ENCODE results near the gene AAMDC.

DNA sequence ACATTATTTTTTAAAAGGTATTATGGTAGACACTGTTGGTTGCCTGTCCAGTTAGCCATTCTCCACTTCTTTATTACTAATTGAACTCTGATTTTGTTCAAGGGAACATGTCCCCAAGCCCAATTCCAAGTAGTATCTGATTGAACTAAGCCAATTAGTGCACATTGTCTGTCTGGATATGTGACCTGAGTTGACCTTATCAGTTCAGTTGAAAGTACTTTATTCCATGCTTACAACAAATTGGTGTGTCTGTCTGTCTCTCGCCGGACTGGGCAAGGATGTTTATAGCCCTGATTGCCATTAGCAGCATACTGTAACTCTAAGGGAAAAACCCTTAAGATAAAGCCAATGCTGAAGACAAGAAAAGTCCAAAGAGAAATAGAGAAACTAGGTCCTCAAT, 87.9 kb downstream of the AAMDC start:
- TF ChIP-seq POLR2AphosphoS5 (IDR thresholded peaks at IDR 0.05; ENCODE audit: borderline replicate concordance, low read depth, low read length) (no peak), EZH2 (IDR thresholded peaks at IDR 0.05) (no peak), FOXP2 (optimal IDR thresholded peaks at IDR 0.05; ENCODE audit: control extremely low read depth, extremely low read length, insufficient read depth) (no peak)
